Loucy (cell line): ENCODE measurements around the gene DYNC2H1.

Experiments
- EZH2phosphoT487 ChIP-seq: fragments of 200-600 bp; IDR thresholded peaks from 2 replicates; pipeline ENCODE4 v1.6.1; 2018; ENCODE audit warnings: antibody characterized with exemption, mild to moderate bottlenecking, moderate library complexity, borderline replicate concordance
- TF ChIP-seq, protein P1 (sequence below): fragments of 200-600 bp; sonication (generic); conservative IDR thresholded peaks from 2 replicates; pipeline ENCODE4 v1.5.1; 2014; ENCODE audit warnings: mild to moderate bottlenecking, antibody characterized with exemption, low read length

DNA sequence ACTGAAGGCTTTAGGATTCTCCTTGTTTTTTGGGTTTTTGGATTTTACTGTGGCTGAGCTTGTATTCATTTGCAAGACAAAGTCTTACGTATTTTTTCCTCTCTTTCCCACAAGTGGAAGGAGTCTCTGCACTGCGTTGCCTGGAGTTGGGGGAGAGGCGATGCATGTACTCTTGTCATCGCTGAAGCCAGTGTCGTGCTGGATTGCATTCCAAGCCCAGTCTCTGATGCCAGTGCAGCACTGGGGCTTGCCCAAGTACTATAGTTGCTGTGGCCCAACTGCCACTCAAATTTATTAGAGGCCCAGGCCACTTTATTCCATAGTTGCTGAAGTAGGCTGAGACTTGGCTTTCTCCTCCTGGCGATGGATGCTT, 230.2 kb downstream of the DYNC2H1 start:
- TF ChIP-seq, protein P1, sequence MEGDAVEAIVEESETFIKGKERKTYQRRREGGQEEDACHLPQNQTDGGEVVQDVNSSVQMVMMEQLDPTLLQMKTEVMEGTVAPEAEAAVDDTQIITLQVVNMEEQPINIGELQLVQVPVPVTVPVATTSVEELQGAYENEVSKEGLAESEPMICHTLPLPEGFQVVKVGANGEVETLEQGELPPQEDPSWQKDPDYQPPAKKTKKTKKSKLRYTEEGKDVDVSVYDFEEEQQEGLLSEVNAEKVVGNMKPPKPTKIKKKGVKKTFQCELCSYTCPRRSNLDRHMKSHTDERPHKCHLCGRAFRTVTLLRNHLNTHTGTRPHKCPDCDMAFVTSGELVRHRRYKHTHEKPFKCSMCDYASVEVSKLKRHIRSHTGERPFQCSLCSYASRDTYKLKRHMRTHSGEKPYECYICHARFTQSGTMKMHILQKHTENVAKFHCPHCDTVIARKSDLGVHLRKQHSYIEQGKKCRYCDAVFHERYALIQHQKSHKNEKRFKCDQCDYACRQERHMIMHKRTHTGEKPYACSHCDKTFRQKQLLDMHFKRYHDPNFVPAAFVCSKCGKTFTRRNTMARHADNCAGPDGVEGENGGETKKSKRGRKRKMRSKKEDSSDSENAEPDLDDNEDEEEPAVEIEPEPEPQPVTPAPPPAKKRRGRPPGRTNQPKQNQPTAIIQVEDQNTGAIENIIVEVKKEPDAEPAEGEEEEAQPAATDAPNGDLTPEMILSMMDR = no peak
- TF ChIP-seq EZH2phosphoT487 = no peak
